ENCODE data around the gene KCNIP4.
"Not testable (repeated sequence)": the region's sequence is repeated elsewhere in the genome, so short reads cannot be mapped to it uniquely, and the experiment has no call there.

Gene KCNIP4

DNA sequence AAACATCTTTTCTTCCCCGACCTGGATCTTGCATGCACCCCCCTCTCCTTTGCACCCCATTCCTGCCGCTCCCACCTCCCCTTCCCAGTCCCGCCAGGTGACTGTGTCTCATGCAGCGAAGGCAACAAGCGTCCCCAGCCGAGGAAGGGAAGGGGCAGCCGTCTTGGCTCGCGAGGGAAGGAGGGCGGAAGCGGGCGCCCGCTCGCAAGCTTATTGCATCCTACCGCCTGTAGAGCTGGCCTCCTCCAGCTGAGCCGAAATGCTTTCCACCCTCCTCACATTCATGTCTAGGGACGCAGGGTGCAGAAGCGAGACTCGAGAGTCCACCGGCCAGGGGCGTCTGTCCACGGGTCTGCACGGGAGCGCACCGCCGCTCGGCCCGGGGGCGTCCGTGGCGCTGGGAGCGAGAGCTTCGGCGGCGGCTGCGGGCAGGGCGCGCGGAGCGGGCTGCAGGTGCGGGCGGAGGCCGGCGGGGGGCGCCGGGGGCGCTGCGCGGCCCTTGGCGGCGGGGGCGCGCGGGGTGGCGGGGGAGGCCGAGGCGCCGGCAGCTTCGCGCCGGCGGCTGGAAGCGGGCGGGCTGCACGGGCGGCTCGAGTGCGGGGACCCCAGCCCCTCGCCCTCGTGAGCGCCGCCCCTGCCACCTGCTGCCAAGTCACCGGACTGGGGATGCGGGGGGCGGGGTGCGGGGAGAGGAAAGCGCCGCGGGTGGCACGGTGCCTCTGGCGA is at the start of gene KCNIP4:
Gene KCNIP4, minus strand, starts transcription at position 426 of the 726 bp plus-strand sequence.
- H3K36me3 Mint-ChIP-seq, result no peaks in the 10 kb centered on the region
- no peak within 1 kb of the TSS for H3K27ac Mint-ChIP-seq
- H3K4me1 Mint-ChIP-seq, result no peaks in the 10 kb centered on the region
- ATAC-seq (ENCODE audit: low read depth) (no peak), DNase-seq (ENCODE audit: low spot score in 2 of 2) (no peak)
- H3K4me3 Mint-ChIP-seq, result no peak within 1 kb of the TSS
- H3K27me3 Mint-ChIP-seq, result peaks cover 6% of the 10 kb centered on the region
- peaks cover 7% of the 10 kb centered on the region for H3K9me3 Mint-ChIP-seq

DNA sequence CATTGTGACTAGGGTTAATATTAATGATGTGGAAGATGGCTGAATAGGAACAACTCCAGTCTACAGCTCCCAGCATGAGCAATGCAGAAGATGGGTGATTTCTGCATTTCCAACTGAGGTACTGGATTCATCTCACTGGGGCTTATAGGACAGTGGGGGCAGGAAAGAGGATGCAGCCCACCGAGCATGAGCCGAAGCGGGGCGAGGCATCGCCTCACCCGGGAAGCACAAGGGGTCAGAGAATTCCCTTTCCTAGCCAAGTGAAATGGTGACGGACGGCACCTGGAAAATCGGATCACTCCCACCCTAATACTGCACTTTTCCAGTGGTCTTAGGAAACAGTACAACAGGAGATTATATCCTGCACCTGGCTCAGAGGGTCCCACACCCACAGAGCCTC is 48.0 kb upstream of the KCNIP4 start:
- not testable (repeated sequence) for H3K27ac Mint-ChIP-seq; H3K27me3 Mint-ChIP-seq; ATAC-seq (ENCODE audit: low read depth); H3K36me3 Mint-ChIP-seq; DNase-seq (ENCODE audit: low spot score in 2 of 2); H3K4me3 Mint-ChIP-seq; H3K4me1 Mint-ChIP-seq
- peaks cover 12% of the 10 kb centered on the region for H3K9me3 Mint-ChIP-seq

GRCh38 chr4:21992330-21992729 is 43.8 kb upstream of the KCNIP4 start:
- no peak overlapping the region for H3K27ac Mint-ChIP-seq
- H3K4me1 Mint-ChIP-seq, result no peaks in the 10 kb centered on the region
- no peak overlapping the region for H3K4me3 Mint-ChIP-seq
- H3K9me3 Mint-ChIP-seq, result peaks cover 6% of the 10 kb centered on the region
- no peaks in the 10 kb centered on the region for H3K27me3 Mint-ChIP-seq
- ATAC-seq (ENCODE audit: low read depth) (no peak), DNase-seq (ENCODE audit: low spot score in 2 of 2) (no peak)
- H3K36me3 Mint-ChIP-seq, result no peaks in the 10 kb centered on the region

DNA sequence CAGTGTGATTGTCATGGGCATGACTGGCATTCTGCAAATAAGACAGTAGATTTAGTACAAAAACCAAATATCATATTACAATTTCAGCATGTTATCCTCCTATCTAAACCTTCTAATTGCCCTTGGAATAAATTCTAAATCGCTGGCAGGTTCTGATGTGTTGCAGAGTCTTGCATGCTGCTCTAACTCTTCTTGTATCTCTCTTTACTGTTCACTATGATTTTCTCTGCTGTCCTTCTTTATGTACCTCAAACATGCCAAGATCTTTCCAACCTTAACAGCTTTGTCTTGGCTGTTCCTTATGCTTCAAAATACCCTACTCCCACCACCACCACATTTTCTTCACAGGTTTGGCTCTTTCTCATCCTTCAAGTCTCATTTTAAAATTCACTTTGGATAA is 43.0 kb upstream of the KCNIP4 start:
- Mint-ChIP-seq H3K4me1 (no peaks in the 10 kb centered on the region), H3K27me3 (no peaks in the 10 kb centered on the region), H3K9me3 (peaks cover 6% of the 10 kb centered on the region), H3K27ac (no peak overlapping the region), H3K36me3 (no peaks in the 10 kb centered on the region), H3K4me3 (no peak overlapping the region)
- DNase-seq (ENCODE audit: low spot score in 2 of 2) (no peak), ATAC-seq (ENCODE audit: low read depth) (no peak)

GRCh38 chr4:21991050-21991449 is 42.5 kb upstream of the KCNIP4 start:
- Mint-ChIP-seq H3K4me3 (no peak overlapping the region), H3K4me1 (no peaks in the 10 kb centered on the region), H3K36me3 (no peaks in the 10 kb centered on the region), H3K9me3 (peaks cover 6% of the 10 kb centered on the region), H3K27me3 (no peaks in the 10 kb centered on the region), H3K27ac (no peak overlapping the region)
- DNase-seq (ENCODE audit: low spot score in 2 of 2) (no peak), ATAC-seq (ENCODE audit: low read depth) (no peak)

DNA sequence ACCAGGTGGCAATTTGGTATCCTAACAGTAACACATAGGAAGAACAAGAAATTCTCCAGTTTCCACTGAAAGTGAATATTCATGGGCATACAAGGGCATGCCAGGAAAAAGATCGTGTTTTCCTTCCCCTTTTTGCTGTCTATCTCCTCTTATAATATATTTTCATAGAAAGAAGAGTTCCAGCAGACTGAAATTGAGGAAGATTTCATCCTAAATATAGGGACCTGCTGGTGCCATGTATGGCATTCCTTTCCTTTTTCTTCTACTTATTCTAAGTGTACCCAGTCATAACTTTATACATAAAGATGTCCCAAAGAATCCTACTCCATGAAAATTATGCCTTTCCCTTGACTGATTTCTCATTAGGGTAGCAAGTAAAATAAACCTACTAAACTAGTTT is 40.8 kb upstream of the KCNIP4 start:
- Mint-ChIP-seq H3K27ac (no peak overlapping the region), H3K27me3 (no peaks in the 10 kb centered on the region), H3K4me3 (no peak overlapping the region), H3K4me1 (no peaks in the 10 kb centered on the region), H3K36me3 (no peaks in the 10 kb centered on the region), H3K9me3 (peaks cover 6% of the 10 kb centered on the region)
- ATAC-seq (ENCODE audit: low read depth) (no peak), DNase-seq (ENCODE audit: low spot score in 2 of 2) (no peak)

DNA sequence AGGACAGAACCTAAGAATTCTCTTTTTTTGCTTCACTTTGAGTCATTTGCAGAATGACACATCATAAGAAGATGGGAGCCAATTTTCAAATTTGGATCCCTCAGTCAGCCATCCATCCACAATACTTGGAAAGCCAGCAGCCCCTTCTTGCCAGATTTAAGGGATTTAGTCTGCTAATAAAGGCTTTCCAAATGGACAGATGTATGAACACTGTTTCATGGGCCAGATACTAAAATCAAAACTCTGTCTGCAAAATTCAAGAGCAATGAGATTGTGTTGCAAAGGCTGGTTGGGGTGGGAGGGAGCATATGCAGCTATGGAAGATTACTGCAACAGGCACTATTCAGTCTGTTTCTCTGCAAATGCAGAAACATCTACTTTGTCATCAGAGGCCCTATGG is 37.7 kb upstream of the KCNIP4 start:
- ATAC-seq (ENCODE audit: low read depth), result no peak

DNA sequence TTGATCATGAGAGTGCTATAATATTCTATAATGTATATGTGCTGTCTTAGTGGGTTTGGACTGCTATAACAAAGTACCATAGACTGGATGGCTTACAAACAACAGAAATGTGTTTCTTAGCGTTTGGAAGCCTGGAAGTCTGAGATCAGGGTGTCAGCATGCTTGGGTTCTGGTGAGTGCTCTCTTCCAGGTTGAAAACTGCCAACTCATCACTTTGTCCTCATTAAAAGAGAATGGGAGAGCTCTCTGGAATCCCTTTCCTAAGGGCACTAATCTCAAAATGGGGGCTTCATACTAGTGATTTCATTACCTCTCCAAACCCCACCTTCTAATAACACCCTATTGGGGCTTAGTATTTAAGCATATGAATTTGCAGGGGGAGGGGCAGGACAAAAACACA is 33.5 kb upstream of the KCNIP4 start:
- Mint-ChIP-seq H3K36me3 (no peaks in the 10 kb centered on the region), H3K4me3 (no peak overlapping the region), H3K9me3 (peaks cover 2% of the 10 kb centered on the region), H3K27ac (no peak overlapping the region), H3K27me3 (no peaks in the 10 kb centered on the region), H3K4me1 (no peaks in the 10 kb centered on the region)
- DNase-seq (ENCODE audit: low spot score in 2 of 2) (no peak), ATAC-seq (ENCODE audit: low read depth) (no peak)

More for the DNA sequence above, 37.7 kb upstream of the KCNIP4 start:
- Mint-ChIP-seq H3K36me3 (no peaks in the 10 kb centered on the region), H3K4me3 (no peak overlapping the region), H3K27ac (no peak overlapping the region), H3K27me3 (no peaks in the 10 kb centered on the region), H3K9me3 (peaks cover 3% of the 10 kb centered on the region), H3K4me1 (no peaks in the 10 kb centered on the region)
- no peak for DNase-seq (ENCODE audit: low spot score in 2 of 2)

DNA sequence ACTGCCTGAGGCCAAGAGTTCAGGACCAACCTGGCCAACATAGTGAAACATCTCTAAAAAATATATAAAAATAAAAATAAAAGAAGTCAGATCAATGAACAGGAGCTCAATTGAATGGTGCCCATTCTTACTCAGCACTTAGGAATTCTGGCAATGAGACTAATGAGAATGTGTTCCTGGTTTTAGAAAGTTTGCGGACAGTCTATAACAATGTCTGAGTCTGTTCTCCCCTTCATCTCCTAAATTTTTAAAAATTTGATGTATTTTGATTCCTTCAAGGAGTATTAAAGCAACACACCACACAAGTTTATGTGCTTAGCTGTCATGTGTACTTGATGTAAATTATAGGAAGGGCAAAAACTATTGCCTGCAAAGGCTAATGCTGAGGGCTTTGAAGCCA is 30.6 kb upstream of the KCNIP4 start:
- no peaks in the 10 kb centered on the region for H3K36me3 Mint-ChIP-seq
- peaks cover 2% of the 10 kb centered on the region for H3K9me3 Mint-ChIP-seq
- no peak overlapping the region for H3K27ac Mint-ChIP-seq
- no peak for DNase-seq (ENCODE audit: low spot score in 2 of 2)
- no peaks in the 10 kb centered on the region for H3K27me3 Mint-ChIP-seq
- ATAC-seq (ENCODE audit: low read depth), result no peak
- H3K4me3 Mint-ChIP-seq, result no peak overlapping the region
- H3K4me1 Mint-ChIP-seq, result no peaks in the 10 kb centered on the region

DNA sequence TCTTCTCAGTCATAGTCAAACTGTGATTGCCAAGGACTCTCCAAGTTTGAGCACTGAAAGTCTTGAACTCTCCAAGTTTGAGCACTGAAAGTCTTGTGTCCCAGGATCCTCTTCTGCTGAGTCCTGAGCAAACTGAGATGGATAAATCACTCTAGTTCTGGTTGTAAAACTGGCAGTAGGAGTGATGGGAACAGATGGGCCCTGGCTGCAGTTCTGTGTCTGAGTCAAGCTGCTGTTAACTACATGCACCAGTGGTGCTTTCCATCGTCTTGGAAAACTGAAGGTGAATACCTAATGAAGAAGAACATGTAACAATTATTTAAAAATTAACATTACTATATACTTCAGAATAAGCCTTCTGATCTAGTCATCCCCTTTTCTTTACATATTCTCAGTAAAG is 27.6 kb upstream of the KCNIP4 start:
- no peak for DNase-seq (ENCODE audit: low spot score in 2 of 2)
- Mint-ChIP-seq H3K4me1 (no peaks in the 10 kb centered on the region), H3K27me3 (no peaks in the 10 kb centered on the region), H3K4me3 (no peak overlapping the region), H3K9me3 (no peaks in the 10 kb centered on the region), H3K36me3 (no peaks in the 10 kb centered on the region), H3K27ac (no peak overlapping the region)
- no peak for ATAC-seq (ENCODE audit: low read depth)

DNA sequence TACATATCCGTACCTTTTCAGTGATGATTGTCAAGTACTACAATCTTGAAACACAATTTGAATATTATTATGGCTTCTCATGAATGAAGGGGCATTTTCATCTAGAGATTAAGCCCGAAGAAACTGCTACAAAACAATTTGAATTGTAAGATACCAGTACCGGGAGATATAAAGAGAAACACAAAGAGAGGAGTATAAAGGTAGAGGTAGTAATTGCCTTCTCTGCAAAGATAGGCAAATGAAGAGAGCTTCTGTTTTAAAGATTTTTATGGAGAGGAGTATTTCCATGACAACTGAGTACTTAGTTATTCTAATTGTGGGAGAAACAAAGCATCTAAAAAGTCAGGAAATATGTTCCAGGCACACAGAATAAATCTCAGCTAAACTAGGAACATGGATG is 25.3 kb upstream of the KCNIP4 start:
- no peaks in the 10 kb centered on the region for H3K36me3 Mint-ChIP-seq
- H3K9me3 Mint-ChIP-seq, result peaks cover 2% of the 10 kb centered on the region
- H3K4me3 Mint-ChIP-seq, result no peak overlapping the region
- no peaks in the 10 kb centered on the region for H3K4me1 Mint-ChIP-seq
- H3K27ac Mint-ChIP-seq, result no peak overlapping the region
- ATAC-seq (ENCODE audit: low read depth) (no peak), DNase-seq (ENCODE audit: low spot score in 2 of 2) (no peak)
- no peaks in the 10 kb centered on the region for H3K27me3 Mint-ChIP-seq

GRCh38 chr4:21964762-21965319 is 16.3 kb upstream of the KCNIP4 start:
- Mint-ChIP-seq H3K4me3 (no peak overlapping the region), H3K27me3 (no peaks in the 10 kb centered on the region), H3K9me3 (peaks cover 6% of the 10 kb centered on the region), H3K27ac (no peak overlapping the region), H3K36me3 (no peaks in the 10 kb centered on the region), H3K4me1 (no peaks in the 10 kb centered on the region)
- no peak for ATAC-seq (ENCODE audit: low read depth)
- DNase-seq (ENCODE audit: low spot score in 2 of 2), result no peak

DNA sequence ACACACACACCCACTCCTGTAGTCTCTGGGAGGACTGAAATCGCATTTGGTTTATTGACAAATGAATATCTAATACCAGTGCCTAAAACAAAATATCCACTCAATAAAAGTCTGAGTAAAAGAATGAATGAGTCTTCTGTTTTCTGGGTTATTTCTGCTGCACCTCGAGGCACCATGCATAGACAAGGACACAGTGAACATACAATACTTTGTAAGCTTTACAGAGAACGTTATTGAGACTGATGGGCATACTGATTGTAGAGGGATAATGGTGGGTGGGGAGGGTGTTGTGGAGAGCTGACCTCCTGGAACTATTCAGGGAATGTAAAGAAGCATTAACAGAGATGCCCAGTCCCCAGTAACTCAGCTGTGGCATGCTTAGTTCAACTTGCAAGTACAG is 14.1 kb upstream of the KCNIP4 start:
- Mint-ChIP-seq H3K36me3 (no peaks in the 10 kb centered on the region), H3K9me3 (peaks cover 10% of the 10 kb centered on the region), H3K4me1 (no peaks in the 10 kb centered on the region), H3K27ac (no peak overlapping the region), H3K27me3 (no peaks in the 10 kb centered on the region), H3K4me3 (no peak overlapping the region)
- ATAC-seq (ENCODE audit: low read depth) (no peak), DNase-seq (ENCODE audit: low spot score in 2 of 2) (no peak)

DNA sequence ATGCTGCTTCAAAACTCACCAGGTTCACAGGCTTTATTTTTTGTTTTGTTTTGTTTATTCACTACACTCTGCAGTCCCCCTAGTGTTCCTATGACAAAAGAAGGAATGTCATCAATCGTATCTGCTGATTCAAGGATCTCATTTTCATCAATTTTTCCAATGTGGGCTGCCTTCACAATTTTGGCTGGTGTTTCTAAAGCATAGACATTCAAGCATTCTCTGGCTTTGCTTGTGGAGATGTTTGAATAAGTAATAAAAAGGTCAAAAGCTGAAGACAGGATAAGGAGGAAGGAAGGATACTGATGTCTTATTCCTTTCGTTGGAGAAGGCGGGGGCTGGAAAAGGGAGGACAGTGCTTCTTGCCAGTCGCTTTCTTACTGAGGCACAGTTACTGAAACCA is 12.2 kb upstream of the KCNIP4 start:
- H3K9me3 Mint-ChIP-seq, result peaks cover 7% of the 10 kb centered on the region
- H3K4me1 Mint-ChIP-seq, result no peaks in the 10 kb centered on the region
- no peaks in the 10 kb centered on the region for H3K27me3 Mint-ChIP-seq
- no peak overlapping the region for H3K27ac Mint-ChIP-seq
- ATAC-seq (ENCODE audit: low read depth), result no peak
- no peaks in the 10 kb centered on the region for H3K36me3 Mint-ChIP-seq
- no peak overlapping the region for H3K4me3 Mint-ChIP-seq
- DNase-seq (ENCODE audit: low spot score in 2 of 2), result no peak

DNA sequence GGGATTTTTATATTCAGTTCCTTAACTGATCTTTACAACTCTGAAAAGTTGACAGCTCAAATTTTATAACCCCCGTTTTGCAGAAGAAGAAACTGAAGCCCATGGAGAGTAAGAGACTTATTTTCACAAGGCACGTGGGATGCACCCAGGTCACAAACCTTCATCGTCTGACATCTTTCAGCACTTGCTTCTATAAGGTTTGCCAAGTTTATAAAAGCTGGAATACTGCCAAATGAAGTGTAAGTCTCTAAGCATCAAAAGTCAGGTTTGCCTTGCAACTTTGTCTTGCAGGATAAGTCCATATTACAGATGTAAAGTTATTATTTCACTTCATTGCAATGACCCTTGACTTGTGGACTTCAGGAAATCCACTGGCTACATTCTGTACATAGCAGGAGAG is 6.3 kb upstream of the KCNIP4 start:
- H3K27me3 Mint-ChIP-seq, result no peaks in the 10 kb centered on the region
- H3K9me3 Mint-ChIP-seq, result peaks cover 3% of the 10 kb centered on the region
- H3K4me3 Mint-ChIP-seq, result no peak overlapping the region
- no peak for ATAC-seq (ENCODE audit: low read depth)
- H3K27ac Mint-ChIP-seq, result no peak overlapping the region
- no peaks in the 10 kb centered on the region for H3K4me1 Mint-ChIP-seq
- H3K36me3 Mint-ChIP-seq, result no peaks in the 10 kb centered on the region
- DNase-seq (ENCODE audit: low spot score in 2 of 2), result no peak

Measured in memory B cell (primary cell).